Hepatocyte (in vitro differentiated cells): ENCODE measurements around the gene CYP8B1. TPM values are rescaled to one million over a fixed set of nuclear protein-coding genes. Genes with fewer than 3 reads are reported as not detected.
"Not testable (repeated sequence)": the region's sequence is repeated elsewhere in the genome, so short reads cannot be mapped to it uniquely, and the experiment has no call there.

Experiments
- DNase-seq: peaks from one replicate; pipeline ENCODE4 v3.0.0-alpha.2; 2016; ENCODE audit warnings: low spot score
- H2AFZ ChIP-seq: fragments of 200-600 bp; sonication (generic); 2 replicates; pipeline ENCODE4 v1.6.0; 2016; ENCODE audit warnings: antibody characterized with exemption, mild to moderate bottlenecking
- H3K27ac ChIP-seq: fragments of 200-600 bp; sonication (generic); 2 replicates; pipeline ENCODE4 v1.5.1; 2016; ENCODE audit warnings: mild to moderate bottlenecking
- H3K27me3 ChIP-seq: fragments of 200-600 bp; sonication (generic); 2 replicates; pipeline ENCODE4 v1.6.1; 2016
- H3K36me3 ChIP-seq: fragments of 200-600 bp; sonication (generic); replicated peaks from 2 replicates; pipeline ENCODE4 v1.5.1; 2016; ENCODE audit warnings: low read depth; ENCODE audit not compliant: insufficient read depth
- H3K4me1 ChIP-seq: fragments of 200-600 bp; sonication (generic); 2 replicates; pipeline ENCODE4 v1.5.1; 2016; ENCODE audit warnings: mild to moderate bottlenecking, moderate library complexity; ENCODE audit not compliant: insufficient read depth
- H3K4me2 ChIP-seq: fragments of 200-600 bp; sonication (generic); 2 replicates; pipeline ENCODE4 v1.6.0; 2016
- H3K4me3 ChIP-seq: fragments of 200-600 bp; sonication (generic); 2 replicates; pipeline ENCODE4 v1.5.1; 2016; ENCODE audit warnings: mild to moderate bottlenecking
- H3K79me2 ChIP-seq: fragments of 200-600 bp; sonication (generic); 2 replicates; pipeline ENCODE4 v1.6.0; 2017; ENCODE audit warnings: mild to moderate bottlenecking
- H3K9me2 ChIP-seq: fragments of 200-600 bp; sonication (generic); replicated peaks from 2 replicates; pipeline ENCODE4 v1.6.0; 2017; ENCODE audit warnings: mild to moderate bottlenecking; ENCODE audit not compliant: insufficient read depth
- H3K9me3 ChIP-seq: fragments of 200-600 bp; sonication (generic); 2 replicates; pipeline ENCODE4 v1.5.1; 2016; ENCODE audit warnings: low read depth, mild to moderate bottlenecking
- H4K20me1 ChIP-seq: fragments of 200-600 bp; sonication (generic); 2 replicates; pipeline ENCODE4 v1.6.0; 2016; ENCODE audit warnings: mild to moderate bottlenecking; ENCODE audit not compliant: insufficient read depth, poor library complexity, severe bottlenecking
- EZH2 ChIP-seq: fragments of 200-600 bp; sonication (generic); IDR thresholded peaks from 2 replicates; pipeline ENCODE4 v1.6.1; 2016; ENCODE audit warnings: antibody characterized with exemption, mild to moderate bottlenecking, borderline replicate concordance
- EZH2phosphoT487 ChIP-seq: fragments of 200-600 bp; sonication (generic); IDR thresholded peaks from one replicate; pipeline ENCODE4 v1.6.1; 2018; ENCODE audit warnings: antibody characterized with exemption, mild to moderate bottlenecking, low read depth, moderate library complexity; ENCODE audit not compliant: unreplicated experiment, severe bottlenecking
- WGBS: methylation state at CpG from one replicate; pipeline ENCODE4 v1.1.6; 2016; ENCODE audit warnings: low lambda C conversion rate; ENCODE audit errors: missing lambda C conversion rate; 5-methylcytosine and 5-hydroxymethylcytosine counted together
- polyA plus RNA-seq: library from polyadenylated mRNA; unstranded; fragments of >200 nt; fragmentation: Nextera tagmentation; extraction: Ambion mirVana; gene quantifications from 2 replicates; pipeline ENCODE4 v1.2.1, GENCODE V29; 2016
- total RNA-seq: library from RNA; depleted of rRNA; stranded (reverse); fragments of >200 nt; gene quantifications from 2 replicates; pipeline ENCODE4 v1.2.3, GENCODE V29; 2014
- TF ChIP-seq, protein P1 (sequence below): fragments of 200-600 bp; sonication (generic); IDR thresholded peaks from 2 replicates; pipeline ENCODE4 v1.5.1; 2016; ENCODE audit warnings: antibody characterized with exemption, mild to moderate bottlenecking; ENCODE audit not compliant: poor library complexity

Gene CYP8B1
- total and polyA plus RNA-seq, 2 experiments from 2014 or later, result 4.5 to 5.7 TPM

GRCh38 chr3:42891042-42891441 is 15.4 kb upstream of the CYP8B1 start:
- 28% methylated on average over 2 of the region's 2 CpGs for WGBS
- no peaks in the 10 kb centered on the region for H3K79me2 ChIP-seq
- no peaks in the 10 kb centered on the region for H3K36me3 ChIP-seq
- TF ChIP-seq EZH2phosphoT487 (no peak), EZH2 (no peak)
- TF ChIP-seq, protein P1, sequence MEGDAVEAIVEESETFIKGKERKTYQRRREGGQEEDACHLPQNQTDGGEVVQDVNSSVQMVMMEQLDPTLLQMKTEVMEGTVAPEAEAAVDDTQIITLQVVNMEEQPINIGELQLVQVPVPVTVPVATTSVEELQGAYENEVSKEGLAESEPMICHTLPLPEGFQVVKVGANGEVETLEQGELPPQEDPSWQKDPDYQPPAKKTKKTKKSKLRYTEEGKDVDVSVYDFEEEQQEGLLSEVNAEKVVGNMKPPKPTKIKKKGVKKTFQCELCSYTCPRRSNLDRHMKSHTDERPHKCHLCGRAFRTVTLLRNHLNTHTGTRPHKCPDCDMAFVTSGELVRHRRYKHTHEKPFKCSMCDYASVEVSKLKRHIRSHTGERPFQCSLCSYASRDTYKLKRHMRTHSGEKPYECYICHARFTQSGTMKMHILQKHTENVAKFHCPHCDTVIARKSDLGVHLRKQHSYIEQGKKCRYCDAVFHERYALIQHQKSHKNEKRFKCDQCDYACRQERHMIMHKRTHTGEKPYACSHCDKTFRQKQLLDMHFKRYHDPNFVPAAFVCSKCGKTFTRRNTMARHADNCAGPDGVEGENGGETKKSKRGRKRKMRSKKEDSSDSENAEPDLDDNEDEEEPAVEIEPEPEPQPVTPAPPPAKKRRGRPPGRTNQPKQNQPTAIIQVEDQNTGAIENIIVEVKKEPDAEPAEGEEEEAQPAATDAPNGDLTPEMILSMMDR, result no peak
- H2AFZ ChIP-seq, result no peak overlapping the region
- H3K9me2 ChIP-seq, result no peaks in the 10 kb centered on the region
- DNase-seq, result no peak
- no peaks in the 10 kb centered on the region for H3K27me3 ChIP-seq
- peak overlapping the region; percentile 37 for H3K27ac ChIP-seq
- no peak overlapping the region for H3K4me3 ChIP-seq
- no peaks in the 10 kb centered on the region for H3K9me3 ChIP-seq
- H4K20me1 ChIP-seq, result no peaks in the 10 kb centered on the region
- peak overlapping the region; percentile 26 for H3K4me2 ChIP-seq
- no peaks in the 10 kb centered on the region for H3K4me1 ChIP-seq

- no peak overlapping the region for H3K4me2 ChIP-seq
- TF ChIP-seq EZH2phosphoT487 (no peak), EZH2 (no peak)
- TF ChIP-seq, protein P1, result no peak
- H3K36me3 ChIP-seq, result no peaks in the 10 kb centered on the region
- H3K4me1 ChIP-seq, result no peaks in the 10 kb centered on the region
- H3K27me3 ChIP-seq, result no peaks in the 10 kb centered on the region
- no peaks in the 10 kb centered on the region for H3K9me3 ChIP-seq
- no peaks in the 10 kb centered on the region for H4K20me1 ChIP-seq
- H2AFZ ChIP-seq, result no peak overlapping the region
- H3K27ac ChIP-seq, result no peak overlapping the region
- no peak for DNase-seq
- WGBS, result 75% methylated on average over 3 of the region's 3 CpGs
- H3K79me2 ChIP-seq, result no peaks in the 10 kb centered on the region
- H3K4me3 ChIP-seq, result no peak overlapping the region
- H3K9me2 ChIP-seq, result no peaks in the 10 kb centered on the region
Observed at GRCh38 chr3:42887084-42887483, 11.4 kb upstream of the CYP8B1 start.

DNA sequence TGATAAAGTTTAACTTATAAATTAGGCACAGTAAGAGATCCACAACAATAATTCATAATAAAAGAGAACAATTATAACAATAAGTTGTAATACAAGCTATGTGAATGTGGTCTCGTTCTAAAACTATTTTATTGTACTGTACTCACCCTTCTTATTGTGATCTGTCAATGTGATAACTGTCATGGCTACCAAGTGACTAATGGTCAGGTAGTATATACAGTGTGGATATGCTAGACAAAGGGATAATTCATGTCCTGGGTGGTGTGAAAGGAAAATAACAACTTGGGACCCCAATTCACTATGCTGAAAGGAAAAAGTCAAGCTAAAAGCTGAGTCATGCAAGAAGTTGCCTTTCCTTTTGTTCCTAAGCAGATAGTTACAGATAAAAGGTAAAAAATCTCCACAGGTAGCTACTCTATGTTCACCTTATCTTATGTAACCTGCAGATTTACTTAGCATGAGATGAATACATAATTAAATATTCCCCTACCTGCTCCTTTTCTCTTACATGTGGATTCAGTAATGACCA is 10.7 kb upstream of the CYP8B1 start:
- H3K9me3 ChIP-seq, result no peaks in the 10 kb centered on the region
- H3K79me2 ChIP-seq, result no peaks in the 10 kb centered on the region
- no peaks in the 10 kb centered on the region for H3K4me1 ChIP-seq
- TF ChIP-seq, protein P1, result no peak
- TF ChIP-seq EZH2 (no peak), EZH2phosphoT487 (no peak)
- no peak overlapping the region for H3K4me3 ChIP-seq
- no peaks in the 10 kb centered on the region for H3K9me2 ChIP-seq
- no peaks in the 10 kb centered on the region for H3K36me3 ChIP-seq
- H2AFZ ChIP-seq, result no peak overlapping the region
- H3K27ac ChIP-seq, result no peak overlapping the region
- no peak for DNase-seq
- no peak overlapping the region for H3K4me2 ChIP-seq
- H3K27me3 ChIP-seq, result no peaks in the 10 kb centered on the region
- H4K20me1 ChIP-seq, result no peaks in the 10 kb centered on the region
- 64% methylated on average over 1 of the region's 1 CpG for WGBS

DNA sequence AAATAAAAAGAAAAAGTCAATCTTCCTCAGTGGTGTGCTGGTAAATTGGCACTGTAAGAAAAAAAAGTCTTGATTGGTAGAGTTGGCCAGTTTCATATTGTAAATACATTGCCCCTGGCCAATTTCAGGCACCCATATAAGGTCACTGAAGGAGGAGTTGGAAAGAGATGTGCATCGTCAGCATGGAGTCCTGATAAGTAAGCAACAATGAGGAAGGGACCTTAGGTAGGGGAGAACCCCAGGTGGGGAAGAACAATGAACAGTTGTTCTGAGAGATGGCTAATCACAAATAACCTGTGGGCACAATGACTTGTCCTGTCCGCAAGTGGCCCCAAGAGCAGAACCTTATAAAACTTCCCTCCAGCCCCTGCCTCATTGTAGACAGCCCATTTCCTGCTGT is 8.6 kb upstream of the CYP8B1 start:
- Histone ChIP-seq H3K4me3 (no peak overlapping the region), H3K4me2 (no peak overlapping the region), H3K79me2 (no peaks in the 10 kb centered on the region), H3K27me3 (no peaks in the 10 kb centered on the region), H3K36me3 (no peaks in the 10 kb centered on the region), H3K9me3 (no peaks in the 10 kb centered on the region), H3K9me2 (no peaks in the 10 kb centered on the region), H4K20me1 (no peaks in the 10 kb centered on the region), H2AFZ (no peak overlapping the region), H3K27ac (no peak overlapping the region), H3K4me1 (no peaks in the 10 kb centered on the region)
- TF ChIP-seq EZH2phosphoT487 (no peak), EZH2 (no peak)
- TF ChIP-seq, protein P1, result no peak
- DNase-seq, result no peak
- WGBS, result 73% methylated on average over 2 of the region's 2 CpGs

DNA sequence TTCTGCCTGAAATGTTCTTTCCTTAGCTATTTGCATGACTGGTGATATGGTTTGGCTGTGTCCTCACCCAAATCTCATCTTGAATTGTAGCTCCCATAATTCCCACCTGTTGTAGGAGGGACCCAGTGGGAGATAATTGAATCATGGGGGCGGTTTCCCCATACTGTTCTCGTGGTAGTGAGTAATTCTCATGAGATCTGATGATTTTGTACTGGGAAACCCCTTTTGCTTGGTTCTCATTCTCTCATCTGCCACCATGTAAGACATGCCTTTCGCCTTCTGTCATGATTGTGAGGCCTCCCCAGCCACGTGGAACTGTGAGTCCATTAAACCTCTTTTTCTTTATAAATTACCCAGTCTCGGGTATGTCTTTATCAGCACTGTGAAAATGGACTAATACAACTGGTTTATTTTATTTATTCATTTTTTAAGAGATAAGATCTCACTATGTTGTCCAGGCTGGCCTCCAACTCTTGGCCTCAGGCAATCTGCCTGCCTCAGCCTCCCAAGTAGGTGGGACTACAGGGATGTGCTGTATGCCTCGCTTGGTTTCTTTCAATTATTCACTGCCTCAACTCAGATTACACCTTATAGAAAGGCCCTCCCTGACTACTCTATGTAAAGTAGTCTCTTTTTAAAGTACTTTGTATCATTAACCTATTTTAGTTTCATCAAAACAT is 7.7 kb upstream of the CYP8B1 start:
- H3K4me3 ChIP-seq, H3K4me1 ChIP-seq, H3K9me3 ChIP-seq, H3K9me2 ChIP-seq, H3K79me2 ChIP-seq, H3K36me3 ChIP-seq, H2AFZ ChIP-seq, H3K27ac ChIP-seq, H3K4me2 ChIP-seq, H4K20me1 ChIP-seq, DNase-seq, H3K27me3 ChIP-seq: not testable (repeated sequence)
- 83% methylated on average over 6 of the region's 6 CpGs for WGBS
